IMR-90 (cell line): Measurements from ENCODE around the gene FAM204A. TPM values are rescaled to one million over a fixed set of nuclear protein-coding genes. Genes with fewer than 3 reads are reported as not detected.

ENCODE experiments used
- ATAC-seq: fragments of 200-7000 bp; cut with Tn5 transposase; 2 replicates; pipeline ENCODE4 v1.9.1; 2020; ENCODE audit warnings: low read depth, mild to moderate bottlenecking, moderate library complexity
- BruUV-seq: library from RNA; stranded (reverse); fragments of 400-500 nt; replicated peaks from 2 replicates; lab custom pipeline; 2021; lab: Mats Ljungman, UMichigan
- CTCF ChIA-PET: fragments of 300-600 bp; formaldehyde crosslinking; extraction: SDS; loops from one replicate; lab custom pipeline; 2021; ENCODE audit warnings: antibody characterized with exemption; lab: Yijun Ruan, JAX
- POLR2A ChIA-PET: fragments of 300-600 bp; sonication (Branson Sonifier 250); formaldehyde crosslinking; loops from one replicate; lab custom pipeline; 2022; ENCODE audit warnings: antibody characterized with exemption; ENCODE audit not compliant: unreplicated experiment; lab: Charles Lee
- DNase-seq: peaks from one replicate; pipeline ENCODE4 v3.0.0; 2013
- H2AFZ ChIP-seq: replicated peaks from 2 replicates; pipeline ENCODE3; 2013; ENCODE audit warnings: low read length, mild to moderate bottlenecking; ENCODE audit not compliant: poor library complexity
- H2AK5ac ChIP-seq: 2 replicates; pipeline ENCODE4 v1.6.1; 2013; ENCODE audit warnings: low read depth, low read length, inconsistent platforms
- H2AK9ac ChIP-seq: replicated peaks from 2 replicates; pipeline ENCODE3; 2013; ENCODE audit warnings: mild to moderate bottlenecking, low read depth, low read length, moderate library complexity; ENCODE audit not compliant: poor library complexity
- H2BK120ac ChIP-seq: 2 replicates; pipeline ENCODE4 v1.6.1; 2013; ENCODE audit warnings: low read depth, low read length, inconsistent platforms
- H2BK15ac ChIP-seq: 3 replicates; pipeline ENCODE4 v1.6.1; 2013; ENCODE audit warnings: low read depth, low read length, inconsistent platforms
- H2BK20ac ChIP-seq: 2 replicates; pipeline ENCODE4 v1.6.1; 2013; ENCODE audit warnings: low read depth, mild to moderate bottlenecking, inconsistent platforms, low read length, moderate library complexity
- H2BK5ac ChIP-seq: 2 replicates; pipeline ENCODE4 v1.6.1; 2013; ENCODE audit warnings: mild to moderate bottlenecking, low read depth, low read length, inconsistent platforms; ENCODE audit not compliant: poor library complexity, severe bottlenecking
- H3K14ac ChIP-seq: replicated peaks from 2 replicates; pipeline ENCODE4 v1.6.1; 2013; ENCODE audit warnings: low read depth, low read length, inconsistent platforms
- H3K18ac ChIP-seq: 2 replicates; pipeline ENCODE4 v1.6.1; 2013; ENCODE audit warnings: low read depth, low read length, control low read depth
- H3K23ac ChIP-seq: 2 replicates; pipeline ENCODE4 v1.6.1; 2013; ENCODE audit warnings: low read depth, low read length, inconsistent platforms
- H3K27ac ChIP-seq: 2 replicates; pipeline ENCODE4 v1.5.1; 2013; ENCODE audit warnings: mild to moderate bottlenecking, control low read depth, low read length; ENCODE audit not compliant: insufficient read depth
- H3K27me3 ChIP-seq: 2 replicates; pipeline ENCODE4 v1.6.1; 2013; ENCODE audit warnings: low read length; ENCODE audit not compliant: control insufficient read depth, insufficient read depth
- H3K36me3 ChIP-seq: 2 replicates; pipeline ENCODE4 v1.6.1; 2013; ENCODE audit warnings: low read length, mixed read lengths; ENCODE audit not compliant: control insufficient read depth, insufficient read depth
- H3K4ac ChIP-seq: 2 replicates; pipeline ENCODE4 v1.6.1; 2013; ENCODE audit warnings: low read depth, low read length, inconsistent platforms
- H3K4me1 ChIP-seq: 2 replicates; pipeline ENCODE4 v1.6.1; 2013; ENCODE audit warnings: low read length, mixed read lengths; ENCODE audit not compliant: control insufficient read depth, insufficient read depth
- H3K4me2 ChIP-seq: 2 replicates; pipeline ENCODE4 v1.6.1; 2013; ENCODE audit warnings: low read depth, mild to moderate bottlenecking, control low read depth, low read length, moderate library complexity
- H3K4me3 ChIP-seq: 2 replicates; pipeline ENCODE4 v1.5.1; 2013; ENCODE audit warnings: low read depth, mild to moderate bottlenecking, control low read depth, low read length, moderate library complexity; ENCODE audit not compliant: insufficient read depth
- H3K56ac ChIP-seq: 2 replicates; pipeline ENCODE4 v1.6.1; 2013; ENCODE audit warnings: low read length, inconsistent platforms; ENCODE audit not compliant: insufficient read depth; ENCODE audit errors: extremely low read depth
- H3K79me1 ChIP-seq, 2 experiments: 2 replicates each; pipeline ENCODE4 v1.6.1; 2013; ENCODE audit warnings: low read length in 2 of 2, inconsistent platforms in 1 of 2, low read depth in 1 of 2
- H3K9ac ChIP-seq: 2 replicates; pipeline ENCODE4 v1.6.1; 2013; ENCODE audit warnings: low read depth, low read length, control low read depth
- H3K9me1 ChIP-seq: 2 replicates; pipeline ENCODE4 v1.6.1; 2013; ENCODE audit warnings: low read length, inconsistent platforms; ENCODE audit not compliant: insufficient read depth
- H3K9me3 ChIP-seq: 2 replicates; pipeline ENCODE4 v1.6.1; 2013; ENCODE audit warnings: low read length; ENCODE audit not compliant: control insufficient read depth, insufficient read depth
- H4K20me1 ChIP-seq: 2 replicates; pipeline ENCODE4 v1.6.1; 2013; ENCODE audit warnings: low read length, inconsistent platforms; ENCODE audit not compliant: insufficient read depth
- H4K5ac ChIP-seq: 2 replicates; pipeline ENCODE4 v1.6.1; 2013; ENCODE audit warnings: mild to moderate bottlenecking, low read depth, low read length, control low read depth
- H4K8ac ChIP-seq, 2 experiments: 2 replicates each; pipeline ENCODE4 v1.6.1; 2013; ENCODE audit warnings: low read depth in 2 of 2, low read length in 2 of 2, control low read depth in 1 of 2, inconsistent platforms in 1 of 2
- H4K91ac ChIP-seq: 2 replicates; pipeline ENCODE4 v1.6.1; 2013; ENCODE audit warnings: low read depth, low read length, inconsistent platforms; ENCODE audit not compliant: insufficient read depth
- BHLHE40 ChIP-seq: fragments of 150-350 bp; IDR thresholded peaks from 2 replicates; pipeline ENCODE4 v1.6.1; 2016; ENCODE audit warnings: mild to moderate bottlenecking, low read depth, low read length
- CEBPB ChIP-seq: IDR thresholded peaks from 2 replicates; pipeline ENCODE4 v1.6.1; 2012; ENCODE audit warnings: low read depth, low read length, improper control_type of control experiment
- CHD1 ChIP-seq: IDR thresholded peaks from 2 replicates; pipeline ENCODE4 v1.6.1; 2012; ENCODE audit warnings: low read depth, low read length, improper control_type of control experiment
- ELK1 ChIP-seq: fragments of 150-350 bp; IDR thresholded peaks from 2 replicates; pipeline ENCODE4 v1.6.1; 2016; ENCODE audit warnings: low read depth, mild to moderate bottlenecking, low read length, moderate library complexity, borderline replicate concordance
- FOS ChIP-seq: fragments of 150-350 bp; IDR thresholded peaks from 2 replicates; pipeline ENCODE4 v1.6.1; 2016; ENCODE audit warnings: low read depth, low read length
- MAFK ChIP-seq: IDR thresholded peaks from 2 replicates; pipeline ENCODE4 v1.6.1; 2012; ENCODE audit warnings: low read depth, low read length, improper control_type of control experiment
- MAZ ChIP-seq: IDR thresholded peaks from 2 replicates; pipeline ENCODE4 v1.6.1; 2012; ENCODE audit warnings: low read depth, mild to moderate bottlenecking, low read length, improper control_type of control experiment, moderate library complexity, borderline replicate concordance
- MXI1 ChIP-seq: IDR thresholded peaks from 2 replicates; pipeline ENCODE4 v1.6.1; 2012; ENCODE audit warnings: low read depth, mild to moderate bottlenecking, low read length, moderate library complexity, borderline replicate concordance
- NFE2L2 ChIP-seq: fragments of 150-350 bp; IDR thresholded peaks from 2 replicates; pipeline ENCODE4 v1.6.1; 2016; ENCODE audit warnings: low read depth, mild to moderate bottlenecking, low read length
- POLR2A ChIP-seq: IDR thresholded peaks from 2 replicates; pipeline ENCODE4 v1.6.1; 2012; ENCODE audit warnings: mild to moderate bottlenecking, low read depth, low read length
- RAD21 ChIP-seq: IDR thresholded peaks from 2 replicates; pipeline ENCODE4 v1.6.1; 2012; ENCODE audit warnings: low read length, improper control_type of control experiment
- RCOR1 ChIP-seq: IDR thresholded peaks from 2 replicates; pipeline ENCODE4 v1.6.1; 2012; ENCODE audit warnings: mild to moderate bottlenecking, low read length, improper control_type of control experiment; ENCODE audit not compliant: insufficient replicate concordance
- RFX5 ChIP-seq: IDR thresholded peaks from 2 replicates; pipeline ENCODE4 v1.8.0; 2012; ENCODE audit warnings: low read depth, mild to moderate bottlenecking, low read length, moderate library complexity
- SMC3 ChIP-seq: fragments of 150-350 bp; IDR thresholded peaks from 2 replicates; pipeline ENCODE4 v1.6.1; 2016; ENCODE audit warnings: low read depth, mild to moderate bottlenecking, antibody characterized with exemption, low read length, moderate library complexity
- USF2 ChIP-seq: fragments of 150-350 bp; IDR thresholded peaks from 2 replicates; pipeline ENCODE4 v1.6.1; 2017; ENCODE audit warnings: mild to moderate bottlenecking, antibody characterized with exemption, low read length, low read depth
- WGBS, 2 experiments: methylation state at CpG; one replicate each; pipeline versions ENCODE4 v1.1.5 to v1.1.7; 2013; ENCODE audit warnings: missing lambda C conversion rate in 2 of 2; ENCODE audit not compliant: insufficient read length in 1 of 2; ENCODE audit errors: extremely low coverage in 2 of 2; 5-methylcytosine and 5-hydroxymethylcytosine counted together
- dilution Hi-C: fragments of 300-500 bp; cut with HindIII; formaldehyde crosslinking; loops from one replicate; pipeline ENCODE4 v1.14.3; 2018; ENCODE audit warnings: low sequenced_read_pairs; ENCODE audit not compliant: unreplicated experiment
- in situ Hi-C: fragments of 300-500 bp; cut with MboI; formaldehyde crosslinking; loops from 3 replicates; pipeline ENCODE4 v1.14.3; 2019; ENCODE audit warnings: low sequenced_read_pairs, inconsistent platforms, mixed read lengths
- intact Hi-C: fragments of 100-400 bp; cut with micrococcal nuclease; formaldehyde crosslinking; loops from 2 replicates; pipeline ENCODE4 v1.10.0; 2022
- polyA plus RNA-seq, 3 experiments: library from polyadenylated mRNA; depleted of rRNA; stranded (reverse); fragments of >200 nt; gene quantifications; 2 replicates each; pipeline ENCODE4 v1.2.3, GENCODE V29; 2012; ENCODE audit warnings: low replicate concordance in 1 of 3
- total RNA-seq: library from RNA; depleted of rRNA; stranded (reverse); fragments of >200 nt; gene quantifications from 2 replicates; pipeline ENCODE4 v1.2.3, GENCODE V29; 2012

Gene FAM204A
- total and polyA plus RNA-seq, 2 of the 4 experiments (the other 2 are of a cell fraction): 23.6 to 54.3 TPM

- Histone ChIP-seq H3K23ac (no peak overlapping the region), H3K36me3 (0 out of 2 replicates have a peak, but pooled peaks cover 1% of the 10 kb centered on the region), H3K79me1 (no peaks in the 10 kb centered on the region), H3K4ac (no peak overlapping the region), H4K91ac (no peak overlapping the region), H2AK5ac (no peak overlapping the region), H3K4me3 (no peak overlapping the region), H3K27ac (no peak overlapping the region), H2BK5ac (no peak overlapping the region), H3K14ac (no peak overlapping the region), H3K9me1 (no peaks in the 10 kb centered on the region; the same call in 1 of the 2 replicates), H4K5ac (no peak overlapping the region), H4K20me1 (no peaks in the 10 kb centered on the region), H3K18ac (no peak overlapping the region), H3K9me3 (no peaks in the 10 kb centered on the region), H3K27me3 (no peaks in the 10 kb centered on the region), H3K4me1 (no peaks in the 10 kb centered on the region), H2BK15ac (no peak overlapping the region), H2BK120ac (no peak overlapping the region), H3K4me2 (no peak overlapping the region), H3K56ac (no peak overlapping the region), H4K8ac (no peak overlapping the region), H3K9ac (no peak overlapping the region), H2AFZ (no peak overlapping the region), H2BK20ac (no peak overlapping the region), H2AK9ac (no peak overlapping the region)
- dilution Hi-C loops (no loop called here), in situ Hi-C loops (no loop called here), intact Hi-C loops (no loop called here)
- BruUV-seq: no TSS peak
- no peak for DNase-seq
- TF ChIP-seq ELK1: no peak
- TF ChIP-seq RCOR1: no peak
- no peak for TF ChIP-seq POLR2A
- TF ChIP-seq MXI1: no peak
- TF ChIP-seq CEBPB: no peak
- no peak for TF ChIP-seq MAZ
- TF ChIP-seq BHLHE40: no peak
- TF ChIP-seq RAD21: no peak
- TF ChIP-seq USF2: no peak
- no peak for TF ChIP-seq FOS
- no peak for TF ChIP-seq NFE2L2
- TF ChIP-seq MAFK: no peak
- TF ChIP-seq RFX5: no peak
- no peak for TF ChIP-seq CHD1
- TF ChIP-seq SMC3: no peak
- CTCF ChIA-PET: no interaction called here
- no CpG with 5 or more reads among the region's 2 CpGs for WGBS, 2 experiments
- POLR2A ChIA-PET: no interaction called here
- no peak for ATAC-seq
These were observed 40.9 kb downstream of the FAM204A start for GRCh38 chr10:118301211-118301610.
